HG02885 (cell line): ENCODE measurements around the gene NT5DC2.

Source experiments
- ATAC-seq: cut with Tn5 transposase; IDR thresholded peaks from one replicate; pipeline ENCODE4 v1.9.1; 2021; ENCODE audit warnings: mild to moderate bottlenecking; ENCODE audit not compliant: unreplicated experiment, poor library complexity

The NT5DC2 gene

GRCh38 chr3:52513281-52513680 lies 20.4 kb downstream of the NT5DC2 start:
- no peak for ATAC-seq

GRCh38 chr3:52512727-52513126 lies 20.9 kb downstream of the NT5DC2 start:
- ATAC-seq, result no peak

DNA sequence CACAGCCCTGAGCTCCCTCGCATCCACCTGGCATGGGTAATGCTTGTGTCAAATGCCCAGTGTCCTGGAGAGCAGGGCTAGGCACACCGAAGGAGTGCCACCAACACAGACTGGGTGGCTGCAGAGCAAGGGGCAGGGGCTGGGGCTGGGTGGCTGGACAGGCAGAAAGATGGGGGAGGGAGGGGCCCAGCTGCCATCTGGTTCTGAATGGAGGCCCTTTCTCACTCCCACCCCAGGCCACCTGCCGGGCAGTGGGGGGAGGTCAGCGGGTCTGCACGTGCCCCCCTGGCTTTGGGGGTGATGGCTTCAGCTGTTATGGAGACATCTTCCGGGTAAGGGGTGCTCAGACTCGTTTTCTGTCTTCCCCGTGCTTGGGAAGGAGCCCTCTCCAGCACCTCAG lies 21.6 kb downstream of the NT5DC2 start:
- no peak for ATAC-seq

DNA sequence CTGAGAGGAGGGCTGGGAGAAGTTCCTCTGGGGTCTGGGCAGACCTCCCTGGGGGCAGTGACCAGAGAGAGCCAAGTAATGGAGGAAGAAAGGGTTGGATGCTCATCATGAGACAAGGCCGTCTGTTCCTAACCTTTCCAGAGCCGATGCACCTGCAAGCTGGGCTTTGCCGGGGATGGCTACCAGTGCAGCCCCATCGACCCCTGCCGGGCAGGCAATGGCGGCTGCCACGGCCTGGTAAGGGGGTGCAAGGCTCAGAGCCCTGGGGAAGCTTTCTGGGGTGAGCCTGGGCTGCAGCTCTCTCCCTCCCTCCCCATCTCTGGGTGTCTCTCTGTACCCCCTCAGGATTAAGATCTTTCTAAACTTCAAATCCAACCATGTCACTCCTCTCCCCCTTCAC lies 22.1 kb downstream of the NT5DC2 start:
- no peak for ATAC-seq

- no peak for ATAC-seq
These were observed 23.8 kb downstream of the NT5DC2 start for GRCh38 chr3:52509753-52510328.

DNA sequence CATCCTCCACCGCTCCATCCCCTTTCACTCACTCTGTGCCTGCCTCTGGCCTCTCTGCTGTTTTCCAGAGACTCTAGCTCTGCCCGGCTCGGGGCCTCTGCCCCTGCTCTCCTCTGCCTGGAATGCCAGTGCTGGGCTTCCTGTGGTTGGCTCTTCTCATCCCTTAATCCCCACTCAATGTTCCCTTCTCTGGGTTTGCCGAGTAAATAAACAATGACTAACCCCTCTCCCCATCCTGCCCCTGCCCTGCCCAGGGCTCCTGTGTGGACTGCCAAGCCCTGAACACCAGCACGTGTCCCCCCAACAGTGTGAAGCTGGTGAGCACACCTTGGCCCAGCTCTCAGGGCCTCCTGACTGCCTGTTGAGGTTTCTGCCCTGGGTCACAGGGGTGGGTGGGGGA lies 26.3 kb downstream of the NT5DC2 start:
- ATAC-seq, result no peak

GRCh38 chr3:52506266-52506966 lies 27.2 kb downstream of the NT5DC2 start:
- ATAC-seq, result no peak

GRCh38 chr3:52504977-52505376 lies 28.7 kb downstream of the NT5DC2 start:
- no peak for ATAC-seq

- no peak for ATAC-seq
These were observed 29.8 kb downstream of the NT5DC2 start for GRCh38 chr3:52503788-52504424.

- no peak for ATAC-seq
These were observed 30.8 kb downstream of the NT5DC2 start for GRCh38 chr3:52502808-52503350.

DNA sequence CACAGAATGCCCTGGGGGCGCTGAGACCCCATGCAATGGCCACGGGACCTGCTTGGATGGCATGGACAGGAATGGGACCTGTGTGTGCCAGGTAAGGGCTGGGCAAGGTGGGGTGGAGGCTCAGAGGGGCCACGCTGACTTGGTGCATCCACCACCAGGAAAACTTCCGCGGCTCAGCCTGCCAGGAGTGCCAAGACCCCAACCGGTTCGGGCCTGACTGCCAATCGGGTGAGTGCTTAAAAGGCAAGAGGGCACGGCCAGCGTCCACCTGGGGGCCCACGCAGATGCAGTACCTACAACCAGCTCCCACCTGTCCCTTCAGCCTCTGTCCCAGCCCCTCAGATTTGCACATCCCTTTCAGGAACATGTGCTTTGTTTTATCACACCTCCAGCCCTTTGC lies 31.7 kb downstream of the NT5DC2 start:
- no peak for ATAC-seq

DNA sequence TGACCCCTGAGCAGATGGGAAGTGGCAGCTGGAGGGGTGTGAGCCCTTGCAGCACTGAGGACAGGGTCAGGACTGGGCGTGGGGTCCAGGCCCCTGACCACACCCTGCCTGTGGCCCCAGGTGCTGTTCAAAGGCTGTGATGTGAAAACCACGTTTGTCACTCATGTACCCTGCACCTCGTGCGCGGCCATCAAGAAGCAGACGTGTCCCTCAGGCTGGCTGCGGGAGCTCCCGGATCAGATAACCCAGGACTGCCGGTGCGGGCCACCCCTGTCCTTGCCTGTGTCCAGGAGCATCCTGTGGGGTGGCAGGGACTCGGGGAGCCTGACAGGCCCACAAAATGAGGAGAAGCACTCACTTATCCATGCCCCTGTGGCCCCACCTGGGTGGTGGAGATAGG lies 32.6 kb downstream of the NT5DC2 start:
- ATAC-seq, result no peak

DNA sequence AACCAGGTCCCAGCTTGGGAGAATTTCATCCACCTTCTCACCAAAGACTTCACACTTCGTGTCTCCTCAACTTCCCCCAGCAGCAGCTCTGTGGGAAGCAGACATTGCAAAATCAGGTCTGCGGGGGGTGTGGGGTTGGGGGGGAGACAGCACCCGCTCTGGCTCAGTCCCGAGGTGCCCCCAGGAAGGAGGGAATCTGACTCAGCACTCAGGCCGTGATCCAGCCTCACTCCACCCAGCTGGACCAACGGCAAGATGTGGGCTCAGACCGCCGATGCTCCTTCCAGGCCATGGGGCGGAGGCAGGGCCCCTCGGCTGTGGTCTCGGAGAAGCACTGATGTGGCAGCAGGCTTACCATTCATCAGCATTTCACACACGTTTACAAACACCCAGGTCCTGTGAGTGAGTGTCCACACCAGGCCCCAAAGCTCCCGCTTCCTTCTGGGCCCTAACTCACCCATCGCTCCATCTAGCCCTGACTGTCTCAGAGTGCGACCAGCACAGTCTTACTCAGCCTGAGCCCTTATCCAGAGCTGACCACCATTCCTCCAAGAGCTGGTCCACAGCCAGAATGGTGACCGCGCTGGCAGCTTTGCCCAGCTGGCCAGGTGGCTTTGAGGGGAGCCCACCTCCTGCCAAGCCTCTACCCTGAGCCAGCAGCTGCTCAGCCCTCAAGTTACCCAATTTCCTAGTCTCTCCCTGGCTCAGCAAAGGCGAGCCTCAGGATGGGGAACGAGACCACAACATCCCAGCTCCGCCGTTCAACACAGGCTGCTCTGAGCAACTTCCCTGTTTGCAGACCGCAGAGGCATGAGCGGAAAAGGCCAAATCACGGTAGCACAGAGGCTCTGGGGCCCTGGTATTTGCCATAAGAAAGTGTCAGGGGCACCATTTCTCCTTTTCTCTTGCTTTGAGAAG lies 35.3 kb downstream of the NT5DC2 start:
- no peak for ATAC-seq

DNA sequence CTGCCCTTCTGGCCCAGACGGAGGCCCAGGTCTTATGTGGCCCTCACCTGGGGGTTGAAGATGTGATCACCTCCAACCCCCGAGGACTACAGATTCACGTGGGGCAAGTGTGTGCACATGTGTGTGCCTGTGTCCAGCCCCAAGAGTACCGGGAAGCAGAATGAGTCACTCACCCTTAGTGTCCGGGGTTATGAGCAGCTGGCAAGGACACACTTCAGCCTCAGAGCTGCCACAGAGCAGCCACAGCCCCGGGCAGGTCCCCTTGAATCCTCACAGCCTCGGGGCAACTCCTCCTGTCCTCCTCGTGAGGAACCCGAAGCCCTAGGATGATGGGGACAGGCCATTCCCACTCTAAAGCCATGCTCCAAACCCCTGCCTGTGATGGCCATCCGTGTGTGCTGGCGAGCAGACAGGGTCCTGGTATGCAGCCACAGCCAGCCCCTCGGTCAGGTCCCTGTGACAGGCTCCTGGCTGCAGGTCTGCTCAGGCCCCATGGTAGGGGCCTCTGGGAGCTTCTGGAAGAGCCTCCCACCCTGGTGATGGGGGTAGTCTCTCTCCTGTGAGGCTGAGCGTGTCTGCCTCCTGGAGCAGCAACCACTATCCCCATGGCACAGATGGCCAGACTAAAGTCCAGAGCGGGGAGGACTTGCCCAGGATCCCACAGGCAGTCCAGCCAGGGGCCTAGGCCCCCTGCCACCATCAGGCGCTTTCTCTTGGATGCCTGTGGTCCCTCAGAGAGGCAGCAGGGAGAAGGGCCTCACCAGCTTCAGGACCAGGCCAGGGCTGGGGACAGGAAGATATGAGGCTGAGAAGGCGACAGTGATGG lies 37.7 kb downstream of the NT5DC2 start:
- ATAC-seq, result no peak

DNA sequence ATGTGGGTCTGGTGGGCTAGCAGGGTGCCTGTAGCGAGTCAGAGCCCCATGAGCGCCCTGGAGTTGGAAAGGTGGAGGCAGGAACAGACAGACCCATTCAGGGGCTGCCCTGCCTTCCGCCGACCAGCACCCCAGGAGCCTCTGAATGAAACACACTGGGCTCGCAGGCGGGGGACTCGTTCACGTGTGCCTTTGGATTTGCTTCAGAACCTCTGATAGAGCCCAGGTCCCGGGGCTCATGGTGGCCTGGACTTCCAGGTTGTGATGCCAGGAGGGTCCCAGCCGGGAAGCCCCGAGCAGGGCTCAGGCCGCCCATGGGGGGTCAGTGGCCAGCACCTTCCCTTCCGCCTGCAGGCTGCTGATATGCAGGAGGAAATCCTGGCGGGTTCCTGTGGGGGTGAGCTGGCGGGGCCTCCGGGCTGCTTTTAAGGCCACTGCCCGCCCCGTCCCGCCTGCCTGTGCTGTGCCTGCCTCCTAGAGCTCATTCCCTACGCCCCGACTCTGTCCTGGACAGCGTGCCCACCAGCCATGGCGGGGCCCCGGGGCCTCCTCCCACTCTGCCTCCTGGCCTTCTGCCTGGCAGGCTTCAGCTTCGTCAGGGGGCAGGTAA lies 38.7 kb downstream of the NT5DC2 start, which contains the start of gene STAB1:
TSS of gene STAB1 (plus strand) at position 453 of the 610 bp plus-strand sequence. CDS start at position 529, 76 bp downstream.
- no peak for ATAC-seq

GRCh38 chr3:52494445-52494844 lies 39.2 kb downstream of the NT5DC2 start:
- ATAC-seq, result no peak

GRCh38 chr3:52493232-52494017 lies 40.2 kb downstream of the NT5DC2 start:
- no peak for ATAC-seq

GRCh38 chr3:52492059-52492458 lies 41.6 kb downstream of the NT5DC2 start:
- no peak for ATAC-seq
